GM18505 (cell line): ENCODE results near the gene TMEM161A.
"Not testable (repeated sequence)": the region's sequence is repeated elsewhere in the genome, so short reads cannot be mapped to it uniquely, and the experiment has no call there.

ENCODE experiments used
- ATAC-seq: cut with Tn5 transposase; IDR thresholded peaks from one replicate; pipeline ENCODE4 v1.9.1; 2021; ENCODE audit not compliant: unreplicated experiment
- POLR2A ChIP-seq: IDR thresholded peaks from 4 replicates; pipeline ENCODE4 v1.6.1; 2011; ENCODE audit warnings: borderline replicate concordance; ENCODE audit not compliant: insufficient read depth, insufficient read length; ENCODE audit errors: extremely low read depth

Gene TMEM161A

DNA sequence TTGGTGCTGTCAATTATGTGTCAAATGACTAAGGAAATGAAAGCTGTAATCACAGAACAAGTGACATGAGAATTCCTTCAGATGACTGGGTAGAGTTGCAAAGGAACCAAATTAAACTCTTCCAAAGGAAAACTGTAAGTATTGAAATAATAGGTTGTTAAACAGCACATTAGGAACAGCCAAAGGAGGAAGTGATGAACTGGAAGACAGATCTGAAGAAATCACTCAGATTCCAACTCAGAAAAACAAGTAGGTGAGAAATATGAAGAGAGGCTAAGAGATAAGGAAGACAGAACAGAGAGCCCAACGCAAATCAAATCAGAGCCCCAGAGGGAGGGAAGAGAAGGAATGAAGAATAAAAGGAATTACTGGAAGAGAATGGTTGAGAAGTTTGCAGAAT is 15.4 kb downstream of the TMEM161A start:
- no peak for ATAC-seq

GRCh38 chr19:19121371-19121770 is 16.9 kb downstream of the TMEM161A start:
- no peak for TF ChIP-seq POLR2A

More for the DNA sequence above, 15.4 kb downstream of the TMEM161A start:
- no peak for TF ChIP-seq POLR2A

GRCh38 chr19:19120308-19121231 is 17.7 kb downstream of the TMEM161A start:
- ATAC-seq = no peak
- no peak for TF ChIP-seq POLR2A

More at GRCh38 chr19:19121371-19121770, 16.9 kb downstream of the TMEM161A start:
- no peak for ATAC-seq

DNA sequence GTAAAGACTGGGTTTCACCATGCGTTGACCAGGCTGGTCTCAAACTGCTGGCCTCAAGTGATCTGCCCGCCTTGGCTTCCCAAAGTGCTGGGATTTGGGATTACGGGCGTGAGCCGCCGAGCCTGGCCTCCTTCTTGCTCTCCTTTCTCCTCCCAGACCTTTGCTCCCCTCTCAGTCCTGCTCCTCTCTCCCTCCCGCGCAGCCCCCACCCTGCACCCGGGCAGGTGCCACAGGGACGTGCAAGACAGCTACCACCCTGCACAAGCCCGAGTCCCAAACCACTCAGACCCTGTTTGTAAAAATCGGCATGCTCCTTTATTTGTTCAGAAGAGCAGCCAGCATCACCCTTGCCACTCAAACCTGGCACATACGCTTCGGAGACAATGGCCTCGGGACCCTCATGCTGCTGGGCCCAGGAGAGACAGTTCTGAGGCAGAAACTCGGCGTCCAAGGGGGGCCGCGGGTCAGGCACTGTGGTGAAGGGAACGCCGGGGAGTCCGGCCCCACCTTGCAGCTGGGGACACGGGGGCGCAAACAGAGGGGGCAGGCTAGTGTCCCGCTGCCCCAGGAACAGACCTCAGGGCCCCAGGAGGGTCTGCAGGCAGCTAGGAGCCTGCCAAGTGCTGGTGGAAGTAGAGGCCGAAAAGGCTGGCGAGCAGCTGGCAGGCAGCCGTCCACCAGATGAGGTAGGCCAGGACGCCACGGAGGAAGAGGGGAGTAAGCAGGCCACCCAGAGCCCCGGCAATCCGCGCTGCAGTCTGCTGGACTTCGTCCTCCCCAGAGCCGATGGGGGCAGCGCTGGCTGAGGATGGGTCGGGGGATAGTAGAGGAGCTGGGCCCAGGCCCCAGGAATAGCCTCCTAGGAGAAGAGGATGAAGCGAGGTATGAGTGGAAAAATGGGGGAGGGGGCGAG is 18.7 kb downstream of the TMEM161A start:
- no peak for ATAC-seq
- no peak for TF ChIP-seq POLR2A

- no peak for TF ChIP-seq POLR2A
- no peak for ATAC-seq
Observed at GRCh38 chr19:19115954-19116353, 22.3 kb downstream of the TMEM161A start.

DNA sequence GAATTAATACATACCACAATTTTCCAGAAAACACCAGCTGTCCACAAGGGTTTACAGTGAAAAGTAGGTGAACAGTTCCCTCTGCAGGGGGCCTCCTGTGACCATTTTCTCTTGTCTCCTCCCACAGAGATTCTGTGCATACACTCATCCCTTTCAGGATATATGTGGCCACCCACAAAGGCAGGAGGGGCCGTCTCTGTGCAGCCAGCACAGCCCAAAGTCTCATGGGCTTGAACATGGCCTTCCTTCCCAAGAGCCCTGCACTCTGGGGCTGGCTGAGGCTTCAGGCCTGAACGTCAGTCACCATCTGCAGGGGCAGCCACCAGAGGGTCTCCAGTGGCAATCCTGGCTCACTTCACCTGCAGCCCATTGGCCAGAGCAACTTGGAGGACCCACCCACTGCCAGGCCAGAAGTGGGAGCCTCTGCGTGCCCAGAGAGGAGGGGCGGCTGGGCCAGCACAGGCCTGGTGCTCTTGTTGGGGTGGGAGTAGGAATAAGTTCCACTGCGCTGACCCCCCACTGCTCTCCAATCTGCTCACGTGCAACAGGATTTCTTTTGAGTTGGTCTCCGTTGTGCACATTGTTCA is 25.1 kb downstream of the TMEM161A start:
- ATAC-seq = no peak
- no peak for TF ChIP-seq POLR2A

GRCh38 chr19:19111967-19112580 is 26.2 kb downstream of the TMEM161A start:
- no peak for TF ChIP-seq POLR2A
- no peak for ATAC-seq

GRCh38 chr19:19111136-19111835 is 27.0 kb downstream of the TMEM161A start:
- no peak for ATAC-seq
- no peak for TF ChIP-seq POLR2A

DNA sequence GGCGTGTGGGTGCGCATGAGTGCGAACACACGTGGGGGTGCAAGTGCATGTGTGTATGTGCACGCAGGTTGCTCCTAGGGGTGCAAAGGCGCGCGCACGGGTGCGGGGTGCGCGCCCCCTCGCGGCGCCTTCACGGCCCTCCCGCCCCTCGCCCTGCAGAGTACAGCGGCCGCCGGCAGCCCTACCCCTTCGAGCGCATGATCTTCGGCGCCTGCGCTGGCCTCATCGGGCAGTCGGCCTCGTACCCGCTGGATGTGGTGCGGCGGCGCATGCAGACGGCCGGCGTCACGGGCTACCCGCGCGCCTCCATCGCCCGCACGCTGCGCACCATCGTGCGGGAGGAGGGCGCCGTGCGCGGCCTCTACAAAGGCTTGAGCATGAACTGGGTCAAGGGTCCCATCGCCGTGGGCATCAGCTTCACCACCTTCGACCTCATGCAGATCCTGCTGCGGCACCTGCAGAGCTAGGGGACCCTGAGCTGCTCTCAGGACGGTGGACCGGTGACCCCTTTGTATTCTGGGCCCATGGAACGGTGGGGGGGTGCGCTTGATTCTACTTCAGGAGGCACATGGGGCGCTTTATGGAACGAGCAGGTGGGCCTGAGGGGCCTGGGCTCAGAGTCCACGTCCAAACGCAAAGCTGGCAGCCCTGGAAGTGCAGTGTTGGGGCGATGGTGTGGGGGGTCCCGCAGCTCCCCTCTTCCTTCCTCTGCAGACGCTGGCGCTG is 27.7 kb downstream of the TMEM161A start:
- ATAC-seq = no peak
- no peak for TF ChIP-seq POLR2A

DNA sequence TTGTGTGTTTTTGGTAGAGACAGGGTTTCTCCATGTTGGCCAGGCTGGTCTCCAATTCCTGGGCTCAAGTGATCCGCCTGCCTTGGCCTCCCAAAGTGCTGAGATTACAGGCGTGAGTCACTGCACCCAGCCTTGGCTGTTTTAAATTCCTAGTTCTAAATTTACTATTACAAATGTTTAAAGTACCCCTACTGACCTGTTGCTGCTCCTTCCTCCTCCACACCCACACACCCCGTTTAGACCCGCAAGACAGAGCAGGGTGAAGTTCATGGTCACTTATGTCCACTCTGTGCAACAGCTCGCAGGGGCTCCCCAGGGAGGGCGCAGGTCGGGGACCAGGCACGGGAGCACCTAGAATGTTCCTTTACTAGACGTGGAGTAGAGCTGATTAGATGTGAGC is 28.7 kb downstream of the TMEM161A start:
- ATAC-seq = no peak

DNA sequence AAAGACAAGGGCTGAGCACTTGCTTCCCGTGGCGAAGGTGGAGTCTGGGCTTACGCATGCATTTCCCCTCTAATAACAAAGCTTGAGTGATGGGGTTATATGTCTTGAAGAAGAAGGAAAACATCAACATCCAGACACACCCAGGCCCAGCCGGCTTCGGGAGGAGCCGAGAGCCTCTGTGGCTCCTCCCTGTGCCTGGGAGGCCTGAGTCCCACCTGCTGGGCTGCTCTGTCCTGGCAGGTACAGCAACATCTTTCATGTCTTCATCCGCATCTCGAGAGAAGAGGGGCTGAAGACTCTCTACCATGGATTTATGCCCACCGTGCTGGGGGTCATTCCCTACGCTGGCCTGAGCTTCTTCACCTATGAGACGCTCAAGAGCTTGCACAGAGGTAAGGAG is 30.6 kb downstream of the TMEM161A start:
- ATAC-seq = no peak

More for the DNA sequence above, 28.7 kb downstream of the TMEM161A start:
- TF ChIP-seq POLR2A = no peak

DNA sequence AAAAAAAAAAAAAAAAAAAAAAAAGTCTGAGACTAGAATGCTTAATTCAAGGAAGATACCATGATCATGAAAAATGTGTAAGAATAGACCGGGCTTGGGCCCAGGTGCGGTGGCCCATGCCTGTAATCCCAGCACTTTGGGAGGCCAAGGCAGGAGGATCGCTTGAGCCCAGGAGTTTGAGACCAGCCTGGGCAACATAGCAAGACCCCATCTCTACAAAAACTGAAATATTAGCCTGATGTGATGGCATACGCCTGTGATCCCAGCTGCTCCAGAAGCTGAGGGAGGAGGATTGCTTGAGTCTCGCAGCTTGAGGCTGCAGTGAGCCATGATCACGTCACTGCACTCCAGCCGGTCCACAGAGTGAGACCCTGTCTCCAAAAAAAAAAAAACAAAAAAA is 31.3 kb downstream of the TMEM161A start:
- not testable (repeated sequence) for ATAC-seq

More for the DNA sequence above, 30.6 kb downstream of the TMEM161A start:
- TF ChIP-seq POLR2A = no peak
